ENCODE data around the gene C12orf57.
"Not testable (repeated sequence)": the region's sequence is repeated elsewhere in the genome, so short reads cannot be mapped to it uniquely, and the experiment has no call there.

The C12orf57 gene

GRCh38 chr12:6943722-6944380 is at the start of gene C12orf57, which contains the start of gene RNU7-1:
C12orf57 (plus strand) TSS chr12:6944022; CDS start chr12:6944122, 100 bp downstream.
RNU7-1 (plus strand) TSS chr12:6943816.
- DNase-seq (ENCODE audit: low spot score) = no peak

- no peak for DNase-seq (ENCODE audit: low spot score)
These were observed 49.5 kb upstream of the C12orf57 start for GRCh38 chr12:6894321-6894720.

- no peak for DNase-seq (ENCODE audit: low spot score)
These were observed 46.9 kb upstream of the C12orf57 start for GRCh38 chr12:6896846-6897435.

DNA sequence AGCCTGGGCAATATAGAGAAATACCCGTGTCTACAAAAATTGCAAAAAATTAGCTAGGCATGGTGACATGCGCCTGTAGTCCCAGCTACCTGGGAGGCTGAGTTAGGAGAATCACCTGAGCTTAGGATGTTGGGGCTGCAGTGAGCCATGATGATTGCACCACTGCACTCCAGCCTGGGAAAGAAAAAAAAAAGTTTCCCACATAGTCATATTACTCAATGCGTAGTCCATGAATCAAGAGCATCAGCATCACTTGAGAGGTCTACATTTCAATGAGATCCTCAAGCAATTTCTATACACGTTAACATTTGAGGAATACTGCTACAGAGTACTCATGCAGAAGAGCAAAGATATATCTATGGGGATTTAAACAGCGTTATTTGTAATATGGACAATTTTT is 44.4 kb upstream of the C12orf57 start:
- no peak for DNase-seq (ENCODE audit: low spot score)

DNA sequence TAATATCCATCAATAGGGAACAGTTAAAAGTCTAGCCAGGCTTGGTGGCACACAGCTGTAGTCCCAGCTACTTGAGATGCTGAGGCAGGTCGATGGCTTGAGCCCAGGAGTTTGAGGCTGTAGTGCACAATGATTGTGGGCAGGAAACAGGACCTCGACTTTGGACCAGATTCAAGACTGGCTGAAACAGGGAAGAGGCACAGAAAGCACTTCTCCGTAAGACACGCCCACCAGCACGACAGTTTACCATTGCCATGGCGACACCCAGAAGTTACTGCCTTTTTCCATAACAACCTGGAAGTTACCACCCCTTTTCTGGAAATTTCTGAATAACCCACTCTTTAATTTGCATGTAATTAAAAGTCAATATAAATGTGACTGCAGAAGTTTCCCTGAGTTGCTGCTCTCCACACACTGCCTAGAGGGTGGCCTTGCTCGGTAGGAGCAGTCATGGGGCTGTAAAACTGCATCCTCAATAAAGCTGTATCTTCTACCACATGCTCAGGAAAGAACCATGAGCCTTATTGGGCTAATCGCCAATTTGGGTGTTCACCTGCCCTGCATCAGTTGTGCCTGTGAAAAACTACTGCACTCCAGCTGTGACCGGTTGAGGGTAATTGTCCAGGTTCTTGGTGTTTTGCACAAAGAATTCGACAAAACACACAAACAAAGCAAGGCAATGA is 43.8 kb upstream of the C12orf57 start:
- no peak for DNase-seq (ENCODE audit: low spot score)

- DNase-seq (ENCODE audit: low spot score) = no peak
These were observed 41.4 kb upstream of the C12orf57 start for GRCh38 chr12:6902448-6902847.

DNA sequence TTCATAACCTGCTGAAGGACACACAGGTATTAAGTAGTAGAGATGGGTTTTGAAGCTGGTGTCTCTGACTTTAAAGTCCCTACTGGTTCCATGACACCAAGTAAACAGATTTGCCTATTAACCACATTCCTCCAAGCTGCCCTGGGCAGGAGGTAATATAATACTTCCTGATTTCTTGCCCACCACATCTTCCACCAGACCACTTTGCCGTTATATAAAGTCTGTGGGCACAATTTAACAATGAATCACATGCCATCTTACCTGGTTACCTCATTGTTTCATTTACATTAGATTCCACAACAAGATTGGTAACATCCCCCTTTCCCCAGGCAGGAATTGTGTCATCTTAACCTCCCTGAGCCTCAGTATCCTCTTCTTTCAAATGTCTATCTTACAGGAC is 40.1 kb upstream of the C12orf57 start:
- no peak for DNase-seq (ENCODE audit: low spot score)

DNA sequence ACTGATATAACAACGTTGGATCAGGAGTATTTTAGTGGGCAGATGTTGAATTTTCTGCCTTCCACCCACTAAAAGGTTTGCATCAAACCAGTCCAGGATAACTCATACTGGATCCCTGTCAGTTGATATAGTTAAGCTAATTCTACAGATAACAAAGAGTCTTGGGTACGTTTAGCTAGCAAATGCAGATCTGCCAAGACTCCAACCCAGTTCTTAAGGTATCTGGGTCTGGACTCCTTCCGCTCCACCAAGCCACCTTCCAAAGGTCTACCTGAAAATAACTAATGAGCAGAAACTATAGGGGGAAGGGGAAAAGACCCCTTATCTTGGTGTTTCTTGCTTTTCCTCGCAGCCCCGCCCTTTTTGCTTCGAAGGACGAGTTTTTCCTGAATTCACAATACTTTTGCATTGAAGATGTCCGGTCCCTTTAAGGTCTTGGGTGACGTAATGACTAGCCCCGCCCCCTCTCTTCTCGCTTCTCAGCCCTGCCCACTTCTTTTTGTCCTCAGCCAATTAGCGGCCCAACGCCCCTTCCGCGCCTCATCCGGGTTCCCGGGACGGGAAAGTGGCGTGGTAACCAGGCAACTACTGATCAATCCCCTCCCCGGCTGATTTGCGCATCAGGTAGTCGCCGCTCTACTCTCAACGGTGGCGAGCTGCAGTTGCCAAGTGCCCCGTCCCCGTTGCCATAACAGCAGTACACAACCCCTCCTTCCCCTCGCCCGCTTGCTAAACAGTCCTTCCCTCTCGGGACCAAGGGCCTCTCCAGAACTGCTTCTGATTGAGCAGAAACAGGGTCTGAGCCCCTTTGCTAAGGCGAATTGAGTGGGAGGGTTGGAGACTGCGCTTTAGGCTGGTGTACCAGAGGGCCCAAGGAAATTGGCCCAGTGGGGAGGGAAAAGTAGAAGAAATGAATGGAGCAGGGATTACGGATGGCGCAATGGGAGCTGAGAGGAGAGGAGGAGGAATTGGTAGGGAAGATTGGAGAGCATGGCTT is 39.2 kb upstream of the C12orf57 start, which contains the start of gene LRRC23:
TSS of gene LRRC23 (plus strand) at position 543 of the 997 bp plus-strand sequence. CDS start 812 bp downstream, outside the sequence.
- DNase-seq (ENCODE audit: low spot score) = peak; percentile 98

GRCh38 chr12:6905414-6906040 is 38.3 kb upstream of the C12orf57 start:
- no peak for DNase-seq (ENCODE audit: low spot score)

GRCh38 chr12:6908141-6908540 is 35.7 kb upstream of the C12orf57 start:
- DNase-seq (ENCODE audit: low spot score) = not testable (repeated sequence)

DNA sequence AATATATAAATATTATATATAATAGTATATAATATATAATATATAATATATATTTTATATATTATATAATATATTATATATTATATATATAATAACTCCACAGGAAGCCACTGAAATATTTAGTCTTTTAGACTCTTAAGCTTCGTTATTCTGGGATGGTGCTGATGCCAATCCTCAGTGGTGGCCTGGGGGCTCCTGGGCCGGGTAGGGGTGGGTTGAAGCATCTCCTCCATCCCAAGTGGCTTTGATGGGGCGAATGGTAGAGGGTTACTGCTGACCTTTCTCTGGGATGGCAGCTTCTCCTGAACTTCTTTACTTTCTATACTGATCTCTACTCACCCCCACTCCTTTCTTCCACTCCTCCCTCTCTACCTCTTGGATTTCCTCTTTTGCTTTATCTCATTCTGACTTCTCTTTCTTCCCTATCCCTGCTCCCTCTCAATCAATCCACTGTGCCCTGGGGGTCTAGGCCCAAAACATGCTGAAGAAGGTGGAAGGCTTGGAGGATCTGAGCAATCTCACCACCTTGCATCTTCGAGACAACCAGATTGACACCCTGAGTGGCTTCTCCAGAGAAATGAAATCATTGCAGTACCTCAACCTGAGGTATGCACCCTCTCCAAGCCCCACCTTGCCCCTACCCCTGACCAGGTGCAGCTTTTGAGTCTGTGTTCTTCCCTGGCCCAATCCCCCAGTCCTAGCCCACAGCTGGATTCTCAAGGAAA is 34.2 kb upstream of the C12orf57 start:
- no peak for DNase-seq (ENCODE audit: low spot score)

- DNase-seq (ENCODE audit: low spot score) = no peak
These were observed 31.5 kb upstream of the C12orf57 start for GRCh38 chr12:6912164-6912935.

GRCh38 chr12:6914246-6914946 is 29.4 kb upstream of the C12orf57 start, which contains the start of gene ENO2:
ENO2 (plus strand) TSS chr12:6914580; CDS start chr12:6915833, 1,253 bp downstream.
- no peak for DNase-seq (ENCODE audit: low spot score)

- no peak for DNase-seq (ENCODE audit: low spot score)
These were observed 28.7 kb upstream of the C12orf57 start for GRCh38 chr12:6914947-6915788.

- no peak for DNase-seq (ENCODE audit: low spot score)
These were observed 28.0 kb upstream of the C12orf57 start for GRCh38 chr12:6915789-6916285.

DNA sequence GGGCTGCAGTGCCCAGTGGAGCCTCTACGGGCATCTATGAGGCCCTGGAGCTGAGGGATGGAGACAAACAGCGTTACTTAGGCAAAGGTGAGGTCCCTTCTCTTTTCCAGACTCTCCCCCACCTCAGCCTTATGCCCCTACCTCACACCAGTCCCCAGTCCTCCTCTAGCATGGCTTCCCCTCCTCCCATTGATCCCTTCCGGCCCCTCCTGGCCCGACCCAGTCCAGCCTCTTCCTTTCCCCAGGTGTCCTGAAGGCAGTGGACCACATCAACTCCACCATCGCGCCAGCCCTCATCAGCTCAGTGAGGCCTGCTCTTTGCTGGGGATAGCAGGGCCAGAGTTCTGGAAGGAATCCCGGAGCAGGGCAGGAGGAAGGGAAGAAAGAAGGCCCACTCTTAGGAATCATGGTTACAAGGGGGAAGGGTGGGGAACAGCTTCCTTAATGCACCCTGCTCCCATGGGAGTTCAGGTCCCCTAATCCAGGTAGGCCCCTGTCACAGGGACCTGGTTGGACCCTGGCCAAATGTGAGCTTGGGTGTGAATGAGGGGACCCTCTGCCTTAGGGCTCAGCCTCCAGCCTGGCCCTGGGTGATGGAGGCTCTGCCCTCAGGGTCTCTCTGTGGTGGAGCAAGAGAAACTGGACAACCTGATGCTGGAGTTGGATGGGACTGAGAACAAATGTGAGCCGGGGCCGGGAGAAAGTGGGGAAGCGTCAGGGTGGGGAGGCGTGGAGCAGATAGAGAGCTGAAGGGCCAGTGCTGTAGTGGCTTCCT is 27.2 kb upstream of the C12orf57 start:
- no peak for DNase-seq (ENCODE audit: low spot score)
